ENCODE measurements around the gene CACNA2D2. TPM values are rescaled to one million over a fixed set of nuclear protein-coding genes. Genes with fewer than 3 reads are reported as not detected.

The CACNA2D2 gene
- total RNA-seq, 1 donor from 2014 or later: 4.3 TPM

- Mint-ChIP-seq H3K36me3 (no peaks in the 10 kb centered on the region), H3K4me1 (peaks cover 9% of the 10 kb centered on the region), H3K27ac (no peak overlapping the region), H3K4me3 (no peak overlapping the region), H3K9me3 (no peaks in the 10 kb centered on the region), H3K27me3 (ENCODE audit: insufficient read depth, low read depth) (peaks cover 10% of the 10 kb centered on the region)
- no peaks in the 10 kb centered on the region for H3K9me3 ChIP-seq (ENCODE audit: low read depth)
- no peaks in the 10 kb centered on the region for H3K79me2 ChIP-seq (ENCODE audit: low read depth)
- no peak overlapping the region for H3K4me2 ChIP-seq
- no peak overlapping the region for H3K4me3 ChIP-seq
- no peaks in the 10 kb centered on the region for H3F3A ChIP-seq (ENCODE audit: low read depth)
- no peak for TF ChIP-seq EZH2phosphoT487 (IDR thresholded peaks at IDR 0.05)
- no peak for TF ChIP-seq EZH2 (IDR thresholded peaks at IDR 0.05)
- TF ChIP-seq CTCF (IDR thresholded peaks at IDR 0.05): no peak
- peaks cover 46% of the 10 kb centered on the region for H4K20me1 ChIP-seq (ENCODE audit: low read depth)
- no peaks in the 10 kb centered on the region for H3K4me1 ChIP-seq
- H3K36me3 ChIP-seq: no peaks in the 10 kb centered on the region
- no peak overlapping the region for H3K9ac ChIP-seq
- no peak overlapping the region for H3K27ac ChIP-seq
- H2AFZ ChIP-seq (replicated peaks): no peak overlapping the region
- DNase-seq (ENCODE audit: low spot score): no peak
- no peaks in the 10 kb centered on the region for H3K27me3 ChIP-seq
These were observed 94.9 kb downstream of the CACNA2D2 start for GRCh38 chr3:50408443-50408944.

- Histone ChIP-seq H3K79me2 (ENCODE audit: low read depth) (no peaks in the 10 kb centered on the region), H3K27me3 (no peaks in the 10 kb centered on the region), H3K27ac (no peak overlapping the region), H3F3A (ENCODE audit: low read depth) (no peaks in the 10 kb centered on the region), H3K4me1 (no peaks in the 10 kb centered on the region), H3K4me2 (no peak overlapping the region), H3K36me3 (no peaks in the 10 kb centered on the region), H3K4me3 (no peak overlapping the region), H3K9ac (no peak overlapping the region), H4K20me1 (ENCODE audit: low read depth) (peaks cover 52% of the 10 kb centered on the region), H3K9me3 (ENCODE audit: low read depth) (no peaks in the 10 kb centered on the region), H2AFZ (replicated peaks) (no peak overlapping the region)
- Mint-ChIP-seq H3K9me3 (no peaks in the 10 kb centered on the region), H3K4me3 (no peak overlapping the region), H3K36me3 (no peaks in the 10 kb centered on the region), H3K27me3 (ENCODE audit: insufficient read depth, low read depth) (peaks cover 14% of the 10 kb centered on the region), H3K27ac (no peak overlapping the region), H3K4me1 (peaks cover 6% of the 10 kb centered on the region)
- TF ChIP-seq CTCF (IDR thresholded peaks at IDR 0.05) (no peak), EZH2 (IDR thresholded peaks at IDR 0.05) (no peak), EZH2phosphoT487 (IDR thresholded peaks at IDR 0.05) (no peak)
- DNase-seq (ENCODE audit: low spot score): no peak
These were observed 96.9 kb downstream of the CACNA2D2 start for GRCh38 chr3:50406487-50406886.

- Histone ChIP-seq H3K79me2 (ENCODE audit: low read depth) (no peaks in the 10 kb centered on the region), H3K27me3 (no peaks in the 10 kb centered on the region), H3K4me1 (no peaks in the 10 kb centered on the region), H3K36me3 (no peaks in the 10 kb centered on the region), H3K4me2 (no peak overlapping the region), H4K20me1 (ENCODE audit: low read depth) (peaks cover 52% of the 10 kb centered on the region), H2AFZ (replicated peaks) (no peak overlapping the region), H3K9me3 (ENCODE audit: low read depth) (no peaks in the 10 kb centered on the region), H3K27ac (no peak overlapping the region), H3K4me3 (no peak overlapping the region), H3K9ac (no peak overlapping the region), H3F3A (ENCODE audit: low read depth) (no peaks in the 10 kb centered on the region)
- no peaks in the 10 kb centered on the region for H3K4me1 Mint-ChIP-seq
- H3K27ac Mint-ChIP-seq: no peak overlapping the region
- no peaks in the 10 kb centered on the region for H3K36me3 Mint-ChIP-seq
- TF ChIP-seq EZH2phosphoT487 (IDR thresholded peaks at IDR 0.05) (no peak), EZH2 (IDR thresholded peaks at IDR 0.05) (no peak), CTCF (IDR thresholded peaks at IDR 0.05) (no peak)
- no peaks in the 10 kb centered on the region for H3K9me3 Mint-ChIP-seq
- H3K27me3 Mint-ChIP-seq (ENCODE audit: insufficient read depth, low read depth): peaks cover 14% of the 10 kb centered on the region
- peak; percentile 86 for DNase-seq (ENCODE audit: low spot score)
- no peak overlapping the region for H3K4me3 Mint-ChIP-seq
These were observed 98.2 kb downstream of the CACNA2D2 start for GRCh38 chr3:50405249-50405648.

Measured in neural progenitor cell (in vitro differentiated cells).